Measurements from ENCODE around the gene HOXD11.

HOXD11 gene

GRCh38 chr2:176106581-176107539 is at the start of gene HOXD11:
HOXD11 (plus strand) TSS chr2:176107280; CDS start chr2:176107356, 76 bp downstream.
- DNase-seq, result no peak

GRCh38 chr2:176063958-176064357 is 43.1 kb upstream of the HOXD11 start:
- no peak for DNase-seq

- DNase-seq, result no peak
Measured at GRCh38 chr2:176066645-176067588, 40.2 kb upstream of the HOXD11 start.

GRCh38 chr2:176067589-176068418 is 39.3 kb upstream of the HOXD11 start:
- no peak for DNase-seq

- no peak for DNase-seq
Measured at GRCh38 chr2:176068419-176068832, 38.7 kb upstream of the HOXD11 start.

GRCh38 chr2:176071330-176072291 is 35.5 kb upstream of the HOXD11 start:
- DNase-seq, result no peak

GRCh38 chr2:176072292-176072669 is 34.8 kb upstream of the HOXD11 start:
- DNase-seq, result no peak

GRCh38 chr2:176072951-176073904 is 33.9 kb upstream of the HOXD11 start:
- DNase-seq, result no peak

- DNase-seq, result no peak
Measured at GRCh38 chr2:176074919-176075425, 32.1 kb upstream of the HOXD11 start.

- DNase-seq, result no peak
Measured at GRCh38 chr2:176075481-176075880, 31.6 kb upstream of the HOXD11 start.

GRCh38 chr2:176076063-176076462 is 31.0 kb upstream of the HOXD11 start:
- DNase-seq, result no peak

- no peak for DNase-seq
Measured at GRCh38 chr2:176076796-176077195, 30.3 kb upstream of the HOXD11 start.

- no peak for DNase-seq
Measured at GRCh38 chr2:176078541-176079284, 28.4 kb upstream of the HOXD11 start.

- no peak for DNase-seq
Measured at GRCh38 chr2:176079285-176079830, 27.7 kb upstream of the HOXD11 start.

GRCh38 chr2:176079831-176080539 is 27.1 kb upstream of the HOXD11 start:
- no peak for DNase-seq

GRCh38 chr2:176080540-176081375 is 26.3 kb upstream of the HOXD11 start:
- DNase-seq, result no peak

- DNase-seq, result no peak
Measured at GRCh38 chr2:176081376-176081836, 25.7 kb upstream of the HOXD11 start.
